Measurements from ENCODE around the gene GSTM3.
A peak's percentile ranks its signal among the peaks of the same experiment; 100 is the strongest.

GSTM3 gene

GRCh38 chr1:109783436-109783835, 42.6 kb upstream of the GSTM3 start:
- Histone ChIP-seq H3K27me3 (replicated peaks) (no peaks in the 10 kb centered on the region), H3K36me3 (replicated peaks) (no peaks in the 10 kb centered on the region), H3K4me3 (ENCODE audit: low read depth, low read length) (no peak overlapping the region), H3K27ac (no peak overlapping the region)
- no peak for TF ChIP-seq CTCF (IDR thresholded peaks at IDR 0.05; ENCODE audit: low read depth, low read length, missing control alignments)
- in situ Hi-C loops (cut with HindIII; ENCODE audit: low pct_ligation_motif_present, low sequenced_read_pairs), result no loop called here
- DNase-seq, result peak; percentile 48

GRCh38 chr1:109782927-109783326, 42.1 kb upstream of the GSTM3 start:
- Histone ChIP-seq H3K36me3 (replicated peaks) (no peaks in the 10 kb centered on the region), H3K27ac (no peak overlapping the region), H3K27me3 (replicated peaks) (no peaks in the 10 kb centered on the region), H3K4me3 (ENCODE audit: low read depth, low read length) (no peak overlapping the region)
- TF ChIP-seq CTCF (IDR thresholded peaks at IDR 0.05; ENCODE audit: low read depth, low read length, missing control alignments), result no peak
- no peak for DNase-seq
- in situ Hi-C loops (cut with HindIII; ENCODE audit: low pct_ligation_motif_present, low sequenced_read_pairs), result no loop called here

GRCh38 chr1:109782514-109782913, 41.7 kb upstream of the GSTM3 start:
- H3K27ac ChIP-seq, result no peak overlapping the region
- no peaks in the 10 kb centered on the region for H3K27me3 ChIP-seq (replicated peaks)
- no peaks in the 10 kb centered on the region for H3K36me3 ChIP-seq (replicated peaks)
- no peak overlapping the region for H3K4me3 ChIP-seq (ENCODE audit: low read depth, low read length)
- in situ Hi-C loops (cut with HindIII; ENCODE audit: low pct_ligation_motif_present, low sequenced_read_pairs), result no loop called here
- no peak for TF ChIP-seq CTCF (IDR thresholded peaks at IDR 0.05; ENCODE audit: low read depth, low read length, missing control alignments)
- DNase-seq, result no peak

GRCh38 chr1:109781806-109782205, 41.0 kb upstream of the GSTM3 start:
- Histone ChIP-seq H3K27me3 (replicated peaks) (no peaks in the 10 kb centered on the region), H3K27ac (no peak overlapping the region), H3K4me3 (ENCODE audit: low read depth, low read length) (no peak overlapping the region), H3K36me3 (replicated peaks) (no peaks in the 10 kb centered on the region)
- TF ChIP-seq CTCF (IDR thresholded peaks at IDR 0.05; ENCODE audit: low read depth, low read length, missing control alignments), result no peak
- DNase-seq, result no peak
- in situ Hi-C loops (cut with HindIII; ENCODE audit: low pct_ligation_motif_present, low sequenced_read_pairs), result no loop called here

- no peak for DNase-seq
- no peaks in the 10 kb centered on the region for H3K36me3 ChIP-seq (replicated peaks)
- TF ChIP-seq CTCF (IDR thresholded peaks at IDR 0.05; ENCODE audit: low read depth, low read length, missing control alignments), result no peak
- no peak overlapping the region for H3K27ac ChIP-seq
- in situ Hi-C loops (cut with HindIII; ENCODE audit: low pct_ligation_motif_present, low sequenced_read_pairs), result no loop called here
- no peaks in the 10 kb centered on the region for H3K27me3 ChIP-seq (replicated peaks)
- H3K4me3 ChIP-seq (ENCODE audit: low read depth, low read length), result no peak overlapping the region
These were observed 40.1 kb upstream of the GSTM3 start for GRCh38 chr1:109780982-109781381.

GRCh38 chr1:109777980-109778625, 37.3 kb upstream of the GSTM3 start:
- H3K4me3 ChIP-seq (ENCODE audit: low read depth, low read length), result no peak overlapping the region
- TF ChIP-seq CTCF (IDR thresholded peaks at IDR 0.05; ENCODE audit: low read depth, low read length, missing control alignments), result no peak
- no peaks in the 10 kb centered on the region for H3K36me3 ChIP-seq (replicated peaks)
- no peak overlapping the region for H3K27ac ChIP-seq
- in situ Hi-C loops (cut with HindIII; ENCODE audit: low pct_ligation_motif_present, low sequenced_read_pairs), result no loop called here
- DNase-seq, result no peak
- H3K27me3 ChIP-seq (replicated peaks), result no peaks in the 10 kb centered on the region

All from brain microvascular endothelial cell (primary cell).